Keratinocyte (primary cell): ENCODE data around the gene EPB41L4B.

Experiments
- CTCF ChIP-seq, 3 experiments: IDR thresholded peaks in 1 of 3; conservative IDR thresholded peaks in 1 of 3; optimal IDR thresholded peaks in 1 of 3; 2 replicates in 2 of 3; 3 replicates in 1 of 3; pipeline versions ENCODE3 to v1.5.1; 2011; ENCODE audit warnings: low read length in 3 of 3, mild to moderate bottlenecking in 3 of 3, moderate library complexity in 2 of 3, control low read depth in 1 of 3, inconsistent platforms in 1 of 3; ENCODE audit not compliant: insufficient read depth in 2 of 3; ENCODE audit errors: extremely low read depth in 1 of 3
- EZH2 ChIP-seq: IDR thresholded peaks from one replicate; pipeline ENCODE4 v1.6.1; 2012; ENCODE audit warnings: inconsistent platforms, mild to moderate bottlenecking, low read length, moderate library complexity

- TF ChIP-seq CTCF (optimal IDR thresholded peaks at IDR 0.05 in 1 of 3, IDR thresholded peaks at IDR 0.05 in 1 of 3, conservative IDR thresholded peaks at IDR 0.05 in 1 of 3; ENCODE audit: extremely low read depth in 1 of 3, insufficient read depth in 2 of 3, low read length in 3 of 3) (no peak), EZH2 (no peak)
These were observed 182.4 kb downstream of the EPB41L4B start for GRCh38 chr9:109138421-109138820.
